Stimulated activated CD8-positive, alpha-beta memory T cell treated with anti-CD3 and anti-CD28 coated beads, Interleukin-15, amount 100 ng/mL, for 1 hour (primary cell): Measurements from ENCODE around the gene KIF13A.
"Not testable (repeated sequence)": the region's sequence is repeated elsewhere in the genome, so short reads cannot be mapped to it uniquely, and the experiment has no call there.

ENCODE experiments used
- DNase-seq: peaks from one replicate; pipeline ENCODE4 v3.0.0-alpha.2; 2020; ENCODE audit warnings: low read depth

Gene KIF13A

GRCh38 chr6:17968876-17969275 lies 18.6 kb downstream of the KIF13A start:
- DNase-seq: no peak

- no peak for DNase-seq
Measured at GRCh38 chr6:17967668-17968518, 19.5 kb downstream of the KIF13A start.

DNA sequence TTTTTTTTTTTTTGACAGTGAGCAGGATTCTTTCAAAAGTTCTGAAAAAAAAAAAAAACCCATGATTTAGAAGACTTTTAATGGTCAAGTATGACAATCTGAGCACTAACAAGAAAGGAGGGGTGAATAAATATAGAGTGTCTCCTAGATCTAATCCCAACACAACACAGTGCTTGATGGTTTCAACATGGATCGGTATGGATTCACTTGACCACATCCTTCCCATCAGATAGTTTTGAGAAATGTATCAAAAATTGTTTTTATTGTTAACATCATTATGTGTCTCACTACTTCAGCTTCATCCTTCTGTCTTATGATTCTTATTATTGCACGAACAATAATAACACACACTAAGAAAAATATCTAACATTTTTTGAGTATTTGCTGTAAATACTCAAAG lies 21.0 kb downstream of the KIF13A start:
- no peak for DNase-seq

GRCh38 chr6:17965397-17965796 lies 22.0 kb downstream of the KIF13A start:
- DNase-seq: no peak

DNA sequence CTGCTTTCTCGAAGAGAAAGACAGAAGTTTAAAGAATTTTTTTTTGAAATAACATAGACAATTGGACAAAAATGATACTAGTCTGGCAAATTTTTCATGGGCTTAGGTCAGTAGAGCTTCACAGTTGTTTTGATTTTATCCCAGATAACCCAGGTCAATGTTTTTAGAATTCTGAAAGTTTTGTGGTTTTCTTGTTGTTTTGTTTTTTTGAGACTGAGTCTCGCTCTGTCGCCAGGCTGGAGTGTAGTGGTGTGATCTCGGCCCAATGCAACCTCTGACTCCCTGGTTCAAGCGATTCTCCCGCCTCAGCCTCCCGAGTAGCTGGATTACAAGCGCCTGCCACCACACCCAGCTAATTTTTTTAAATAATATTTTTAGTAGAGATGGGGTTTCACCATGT lies 22.8 kb downstream of the KIF13A start:
- DNase-seq: no peak

DNA sequence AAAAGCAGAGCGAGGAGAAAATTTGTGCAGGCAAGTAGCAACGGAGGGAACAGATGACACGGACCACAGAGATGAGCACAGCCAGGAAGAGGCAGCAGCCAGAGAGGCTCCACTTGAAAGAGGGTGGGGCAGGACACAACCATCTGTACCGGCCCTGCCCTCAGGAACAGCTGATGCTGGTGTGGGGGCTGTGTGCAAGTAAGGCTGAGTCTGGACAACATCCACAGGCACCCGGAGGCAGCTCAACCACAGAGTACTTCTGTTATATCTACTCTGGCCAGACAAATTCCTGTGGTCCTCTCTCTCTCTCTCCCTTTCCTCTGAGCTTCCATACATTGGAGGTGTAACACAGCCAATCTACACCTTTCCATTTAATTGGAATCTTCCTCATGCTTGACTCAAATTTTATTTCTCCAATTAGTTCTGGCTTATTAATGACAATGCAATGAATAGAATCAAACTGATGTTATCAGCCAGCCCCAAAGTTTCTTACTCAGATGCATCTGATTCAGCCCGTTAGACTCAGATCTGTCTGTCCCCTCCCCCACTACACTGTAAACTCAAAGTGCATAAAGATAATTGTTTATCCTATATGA lies 24.9 kb downstream of the KIF13A start:
- no peak for DNase-seq

- DNase-seq: no peak
Measured at GRCh38 chr6:17959302-17959701, 28.1 kb downstream of the KIF13A start.

GRCh38 chr6:17957904-17958620 lies 29.4 kb downstream of the KIF13A start:
- no peak for DNase-seq

GRCh38 chr6:17957498-17957897 lies 29.9 kb downstream of the KIF13A start:
- DNase-seq: no peak

DNA sequence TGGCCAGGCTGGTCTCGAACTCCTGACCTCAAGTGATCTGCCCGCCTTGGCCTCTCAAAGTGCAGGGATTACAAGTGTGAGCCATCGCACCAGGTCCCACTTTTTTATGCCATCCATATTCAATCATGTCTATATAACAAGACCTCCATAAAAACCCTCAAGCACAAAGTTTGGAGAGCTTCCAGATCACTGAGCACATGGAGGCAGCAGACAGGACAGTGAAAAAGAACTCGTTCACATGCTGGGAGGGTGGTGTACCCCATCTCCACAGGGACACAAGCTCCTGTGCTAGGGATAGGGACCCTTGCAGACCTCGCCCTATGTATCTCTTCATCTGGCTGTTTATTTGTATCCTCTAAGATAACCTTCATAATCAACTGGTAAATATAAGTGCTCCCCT lies 30.3 kb downstream of the KIF13A start:
- DNase-seq: no peak

DNA sequence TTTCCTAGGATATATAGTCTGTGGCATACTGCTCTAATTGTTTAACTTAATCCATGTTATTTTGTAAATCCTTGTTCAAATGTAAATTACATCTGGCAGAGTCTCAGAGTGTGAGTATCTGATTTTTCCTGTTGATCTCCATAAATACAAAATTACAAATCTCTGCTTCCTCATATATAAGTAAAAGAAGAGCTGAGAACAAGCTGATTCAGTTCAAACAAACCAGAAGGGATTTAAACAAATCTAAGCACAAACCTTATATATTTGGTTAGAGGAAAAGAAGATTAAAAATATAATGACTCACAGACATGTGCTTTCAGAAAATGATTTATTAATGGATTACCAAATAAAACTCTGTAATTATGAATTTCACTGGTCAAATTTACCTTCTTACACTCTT lies 37.3 kb downstream of the KIF13A start:
- no peak for DNase-seq

- no peak for DNase-seq
Measured at GRCh38 chr6:17949168-17949567, 38.3 kb downstream of the KIF13A start.

DNA sequence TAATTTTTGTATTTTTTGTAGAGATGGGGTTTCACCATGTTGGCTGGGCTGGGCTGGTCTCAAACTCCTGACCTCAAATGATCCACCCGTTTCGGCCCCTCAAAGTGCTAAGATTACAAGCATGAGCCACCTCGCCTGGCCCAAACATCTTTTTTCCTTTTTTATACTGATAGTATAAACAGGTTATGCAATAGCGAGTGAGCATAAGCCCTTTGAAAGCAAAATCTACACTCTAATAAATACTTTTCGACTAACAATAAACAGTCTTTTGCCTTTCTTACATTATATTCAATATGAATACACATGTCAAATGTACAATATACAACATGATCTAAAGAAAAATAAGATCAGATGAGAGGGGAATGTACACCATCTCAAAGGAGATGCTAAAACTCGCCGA lies 38.7 kb downstream of the KIF13A start:
- no peak for DNase-seq

GRCh38 chr6:17947574-17947973 lies 39.9 kb downstream of the KIF13A start:
- not testable (repeated sequence) for DNase-seq

DNA sequence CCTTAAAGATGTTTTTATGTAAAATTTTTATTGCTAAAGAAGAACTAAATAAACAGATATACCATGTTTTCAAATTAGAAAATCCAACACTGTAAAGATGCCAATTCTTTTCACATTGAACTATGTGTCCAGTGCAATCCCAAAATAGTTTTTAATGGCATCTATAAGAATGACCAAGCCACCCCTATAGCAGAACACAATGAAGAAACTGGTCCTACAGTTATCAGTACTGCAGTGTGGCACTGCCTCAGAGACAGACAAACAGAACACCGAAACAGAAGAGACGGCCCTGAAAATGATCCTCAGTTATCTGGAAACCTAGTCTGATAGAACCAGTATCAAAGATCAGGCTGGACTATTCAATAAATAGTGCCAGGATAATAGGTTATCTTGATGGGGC lies 41.9 kb downstream of the KIF13A start:
- DNase-seq: no peak

GRCh38 chr6:17945111-17945510 lies 42.3 kb downstream of the KIF13A start:
- no peak for DNase-seq

- DNase-seq: no peak
Measured at GRCh38 chr6:17941318-17941717, 46.1 kb downstream of the KIF13A start.

- no peak for DNase-seq
Measured at GRCh38 chr6:17940151-17940792, 47.2 kb downstream of the KIF13A start.

GRCh38 chr6:17938901-17939300 lies 48.5 kb downstream of the KIF13A start:
- DNase-seq: no peak

GRCh38 chr6:17935188-17936149 lies 52.0 kb downstream of the KIF13A start:
- DNase-seq: no peak

- no peak for DNase-seq
Measured at GRCh38 chr6:17933716-17934115, 53.7 kb downstream of the KIF13A start.
